ENCODE measurements around the gene KIFC1.
A peak's percentile ranks its signal among the peaks of the same experiment; 100 is the strongest.

Gene KIFC1

GRCh38 chr6:33426590-33427511, 35.2 kb downstream of the KIFC1 start:
- no peak for DNase-seq (ENCODE audit: low read depth in 2 of 2)

GRCh38 chr6:33427585-33428223, 36.1 kb downstream of the KIFC1 start:
- DNase-seq (ENCODE audit: low read depth in 2 of 2): no peak

GRCh38 chr6:33428224-33428965, 36.8 kb downstream of the KIFC1 start:
- no peak for DNase-seq (ENCODE audit: low read depth in 2 of 2)

- DNase-seq (ENCODE audit: low read depth in 2 of 2): no peak
Measured at GRCh38 chr6:33428966-33429749, 37.5 kb downstream of the KIFC1 start.

- DNase-seq (ENCODE audit: low read depth in 2 of 2): no peak
Measured at GRCh38 chr6:33429750-33430052, 38.1 kb downstream of the KIFC1 start.

GRCh38 chr6:33430334-33430733, 38.7 kb downstream of the KIFC1 start:
- DNase-seq (ENCODE audit: low read depth in 2 of 2): no peak

- DNase-seq (ENCODE audit: low read depth in 2 of 2): peak; percentile 68 to 72
Measured at GRCh38 chr6:33430991-33431879, 39.6 kb downstream of the KIFC1 start.

GRCh38 chr6:33431880-33432541, 40.4 kb downstream of the KIFC1 start:
- DNase-seq (ENCODE audit: low read depth in 2 of 2): no peak

- no peak for DNase-seq (ENCODE audit: low read depth in 2 of 2)
Measured at GRCh38 chr6:33432546-33432945, 40.9 kb downstream of the KIFC1 start.

GRCh38 chr6:33433001-33433543, 41.4 kb downstream of the KIFC1 start:
- DNase-seq (ENCODE audit: low read depth in 2 of 2): no peak

GRCh38 chr6:33433544-33434191, 42.0 kb downstream of the KIFC1 start:
- no peak for DNase-seq (ENCODE audit: low read depth in 2 of 2)

GRCh38 chr6:33434961-33435360, 43.3 kb downstream of the KIFC1 start:
- no peak for DNase-seq (ENCODE audit: low read depth in 2 of 2)

GRCh38 chr6:33437666-33438065, 46.0 kb downstream of the KIFC1 start:
- DNase-seq (ENCODE audit: low read depth in 2 of 2): no peak

GRCh38 chr6:33438978-33439594, 47.5 kb downstream of the KIFC1 start:
- DNase-seq (ENCODE audit: low read depth in 2 of 2): no peak

GRCh38 chr6:33439956-33440648, 48.5 kb downstream of the KIFC1 start:
- no peak for DNase-seq (ENCODE audit: low read depth in 2 of 2)

GRCh38 chr6:33440649-33441309, 49.2 kb downstream of the KIFC1 start:
- DNase-seq (ENCODE audit: low read depth in 2 of 2): no peak

- no peak for DNase-seq (ENCODE audit: low read depth in 2 of 2)
Measured at GRCh38 chr6:33441457-33441856, 49.8 kb downstream of the KIFC1 start.

- DNase-seq (ENCODE audit: low read depth in 2 of 2): no peak
Measured at GRCh38 chr6:33442283-33442682, 50.7 kb downstream of the KIFC1 start.
